ENCODE results near the gene EPSTI1.

GRCh38 chr13:42864952-42865767 lies 126.9 kb downstream of the EPSTI1 start:
- TF ChIP-seq CTCF (IDR thresholded peaks at IDR 0.05) (no peak), POLR2A (IDR thresholded peaks at IDR 0.05) (no peak)
